PC-9 (cell line): ENCODE results near the gene AHSG. TPM values are rescaled to one million over a fixed set of nuclear protein-coding genes. Genes with fewer than 3 reads are reported as not detected.
"Not testable (repeated sequence)": the region's sequence is repeated elsewhere in the genome, so short reads cannot be mapped to it uniquely, and the experiment has no call there.

Experiments used
- BruUV-seq: library from RNA; stranded (reverse); fragments of 400-500 nt; replicated peaks from 2 replicates; lab custom pipeline; 2021; lab: Mats Ljungman, UMichigan
- CTCF ChIA-PET: fragments of 300-600 bp; sonication (Branson Sonifier 250); formaldehyde crosslinking; loops from one replicate; lab custom pipeline; 2022; ENCODE audit warnings: antibody characterized with exemption; lab: Charles Lee
- POLR2A ChIA-PET: fragments of 300-600 bp; sonication (Branson Sonifier 250); formaldehyde crosslinking; loops from one replicate; lab custom pipeline; 2022; ENCODE audit warnings: antibody characterized with exemption; ENCODE audit not compliant: unreplicated experiment; lab: Charles Lee
- DNase-seq, 2 experiments: peaks; one replicate each; pipeline versions ENCODE4 v3.0.0 to v3.0.0-alpha.2; 2015 to 2022; ENCODE audit warnings: mixed read lengths in 1 of 2
- H2AFZ ChIP-seq: fragments of 200-600 bp; sonication (generic); 2 replicates; pipeline ENCODE4 v1.8.1; 2017; ENCODE audit warnings: antibody characterized with exemption
- H3F3A ChIP-seq: fragments of 200-600 bp; sonication (generic); 2 replicates; pipeline ENCODE4 v1.8.1; 2017; ENCODE audit warnings: antibody characterized with exemption, mild to moderate bottlenecking, low read depth; ENCODE audit not compliant: insufficient read depth
- H3K27ac ChIP-seq: fragments of 200-600 bp; sonication (generic); 2 replicates; pipeline ENCODE4 v1.6.1; 2016; ENCODE audit warnings: mixed run types
- H3K27me3 ChIP-seq: fragments of 200-600 bp; sonication (generic); 2 replicates; pipeline ENCODE4 v1.6.1; 2016; ENCODE audit warnings: low read depth, mixed run types; ENCODE audit not compliant: insufficient read depth
- H3K36me3 ChIP-seq: fragments of 200-600 bp; sonication (generic); 2 replicates; pipeline ENCODE4 v1.6.1; 2016; ENCODE audit warnings: low read depth, mixed run types
- H3K4me1 ChIP-seq: fragments of 200-600 bp; sonication (generic); replicated peaks from 2 replicates; pipeline ENCODE4 v1.6.1; 2016; ENCODE audit warnings: mixed run types; ENCODE audit not compliant: insufficient read depth
- H3K4me2 ChIP-seq: fragments of 200-600 bp; sonication (generic); 2 replicates; pipeline ENCODE4 v1.6.1; 2017; ENCODE audit warnings: mixed run types
- H3K4me3 ChIP-seq: fragments of 200-600 bp; sonication (generic); 2 replicates; pipeline ENCODE4 v1.6.1; 2016; ENCODE audit warnings: mixed run types
- H3K79me2 ChIP-seq: fragments of 200-600 bp; sonication (generic); 2 replicates; pipeline ENCODE4 v1.6.1; 2017; ENCODE audit warnings: low read depth, mixed run types
- H3K9me2 ChIP-seq: fragments of 200-600 bp; sonication (generic); 2 replicates; pipeline ENCODE4 v1.8.1; 2017; ENCODE audit warnings: mild to moderate bottlenecking; ENCODE audit not compliant: insufficient read depth
- H3K9me3 ChIP-seq: fragments of 200-600 bp; sonication (generic); 2 replicates; pipeline ENCODE4 v1.8.1; 2016; ENCODE audit warnings: low read depth; ENCODE audit not compliant: insufficient read depth
- H4K20me1 ChIP-seq: fragments of 200-600 bp; sonication (generic); 2 replicates; pipeline ENCODE4 v1.8.1; 2017; ENCODE audit not compliant: insufficient read depth
- CTCF ChIP-seq: fragments of 200-600 bp; sonication (generic); conservative IDR thresholded peaks from 2 replicates; pipeline ENCODE4 v1.6.1; 2017; ENCODE audit warnings: mixed run types, antibody characterized with exemption, mild to moderate bottlenecking, moderate library complexity
- EZH2 ChIP-seq: fragments of 200-600 bp; sonication (generic); IDR thresholded peaks from 2 replicates; pipeline ENCODE4 v1.8.0; 2017; ENCODE audit warnings: antibody characterized with exemption, low read depth
- intact Hi-C: fragments of 100-400 bp; cut with micrococcal nuclease; formaldehyde crosslinking; loops from one replicate; pipeline ENCODE4 v1.10.0; 2022; ENCODE audit not compliant: unreplicated experiment
- total RNA-seq: library from RNA; stranded (reverse); gene quantifications from 2 replicates; pipeline ENCODE4 v1.2.3, GENCODE V29; 2021

Gene AHSG
- total RNA-seq, 1 experiment from 2014 or later = not detected

- Histone ChIP-seq H3K9me3 (no peaks in the 10 kb centered on the region), H3K27me3 (no peaks in the 10 kb centered on the region), H3K27ac (no peak overlapping the region), H3K4me1 (peaks cover 7% of the 10 kb centered on the region), H4K20me1 (no peaks in the 10 kb centered on the region), H3K79me2 (no peaks in the 10 kb centered on the region), H3K9me2 (no peaks in the 10 kb centered on the region), H3F3A (0 out of 2 replicates have a peak, but pooled peaks cover 4% of the 10 kb centered on the region), H3K4me3 (no peak overlapping the region), H3K4me2 (no peak overlapping the region), H2AFZ (no peak overlapping the region), H3K36me3 (no peaks in the 10 kb centered on the region)
- TF ChIP-seq CTCF (no peak), EZH2 (no peak)
- DNase-seq = peak in 1 of 2 experiments; percentile 82
- ChIA-PET POLR2A (no interaction called here), CTCF (no interaction called here)
- intact Hi-C loops = no loop called here
- no TSS peak for BruUV-seq
These were observed 20.6 kb downstream of the AHSG start for GRCh38 chr3:186633481-186633880.

- DNase-seq, CTCF ChIA-PET, H3K4me2 ChIP-seq, H3K4me1 ChIP-seq, BruUV-seq, H3F3A ChIP-seq, H3K27ac ChIP-seq, H3K27me3 ChIP-seq, POLR2A ChIA-PET, H3K9me2 ChIP-seq, intact Hi-C loops, H3K9me3 ChIP-seq, H3K79me2 ChIP-seq, H4K20me1 ChIP-seq, H3K4me3 ChIP-seq, H3K36me3 ChIP-seq, H2AFZ ChIP-seq: not testable (repeated sequence)
These were observed 21.3 kb downstream of the AHSG start for GRCh38 chr3:186634207-186634606.

GRCh38 chr3:186635532-186635931 is 22.7 kb downstream of the AHSG start:
- ChIA-PET POLR2A (no interaction called here), CTCF (no interaction called here)
- Histone ChIP-seq H3K27me3 (no peaks in the 10 kb centered on the region), H3F3A (peaks cover 7% of the 10 kb centered on the region; the same call in 1 of the 2 replicates), H4K20me1 (no peaks in the 10 kb centered on the region), H3K27ac (no peak overlapping the region), H3K4me3 (no peak overlapping the region), H3K36me3 (no peaks in the 10 kb centered on the region), H3K4me2 (no peak overlapping the region), H3K4me1 (peaks cover 13% of the 10 kb centered on the region), H3K79me2 (no peaks in the 10 kb centered on the region), H3K9me3 (no peaks in the 10 kb centered on the region), H3K9me2 (no peaks in the 10 kb centered on the region), H2AFZ (no peak overlapping the region)
- BruUV-seq = no TSS peak
- intact Hi-C loops = no loop called here
- no peak for DNase-seq
- no peak for TF ChIP-seq EZH2
- no peak for TF ChIP-seq CTCF

GRCh38 chr3:186636536-186636935 is 23.7 kb downstream of the AHSG start:
- ChIA-PET POLR2A (no interaction called here), CTCF (no interaction called here)
- Histone ChIP-seq H3F3A (peaks cover 11% of the 10 kb centered on the region; the same call in 1 of the 2 replicates), H3K4me3 (no peak overlapping the region), H3K79me2 (no peaks in the 10 kb centered on the region), H3K9me2 (no peaks in the 10 kb centered on the region), H2AFZ (no peak overlapping the region), H3K36me3 (no peaks in the 10 kb centered on the region), H3K27ac (no peak overlapping the region), H4K20me1 (no peaks in the 10 kb centered on the region), H3K4me2 (no peak overlapping the region), H3K4me1 (peaks cover 18% of the 10 kb centered on the region), H3K27me3 (no peaks in the 10 kb centered on the region), H3K9me3 (no peaks in the 10 kb centered on the region)
- intact Hi-C loops = no loop called here
- no TSS peak for BruUV-seq
- no peak for DNase-seq
- TF ChIP-seq CTCF (no peak), EZH2 (no peak)
